Measurements from ENCODE around the gene MYO3B. TPM values are rescaled to one million over a fixed set of nuclear protein-coding genes. Genes with fewer than 3 reads are reported as not detected.
A peak's percentile ranks its signal among the peaks of the same experiment; 100 is the strongest.

Gene MYO3B
- total RNA-seq, 2 donors from 2014 or later: 2.0 to 4.7 TPM

- H3K4me1 ChIP-seq: peaks cover 6% of the 10 kb centered on the region
- H3K27me3 ChIP-seq: no peaks in the 10 kb centered on the region
- H3K27ac ChIP-seq: no peak overlapping the region
- ATAC-seq (peak; percentile 27), DNase-seq (no peak)
- H3K9me3 ChIP-seq: no peaks in the 10 kb centered on the region
- no peak overlapping the region for H3K4me3 ChIP-seq
- no peaks in the 10 kb centered on the region for H3K36me3 ChIP-seq (replicated peaks in 1 of 2; ENCODE audit: insufficient read depth in 1 of 2, low read depth in 2 of 2)
- intact Hi-C loops (cut with DNase I): loop anchor here (10.0 kb wide), 1 partner anchor 406 kb away; the partner anchor contains the start of gene GAD1
- TF ChIP-seq CTCF (IDR thresholded peaks at IDR 0.05) (no peak), POLR2A (IDR thresholded peaks at IDR 0.05) (no peak)
- 30 to 31% methylated on average over 6 of the region's 6 CpGs for WGBS, 2 donors
Measured at GRCh38 chr2:170408461-170409163, 230.7 kb downstream of the MYO3B start.

GRCh38 chr2:170409164-170409535, 231.2 kb downstream of the MYO3B start:
- Histone ChIP-seq H3K4me1 (peaks cover 6% of the 10 kb centered on the region), H3K27me3 (no peaks in the 10 kb centered on the region), H3K36me3 (replicated peaks in 1 of 2; ENCODE audit: insufficient read depth in 1 of 2, low read depth in 2 of 2) (no peaks in the 10 kb centered on the region), H3K4me3 (no peak overlapping the region), H3K27ac (no peak overlapping the region), H3K9me3 (no peaks in the 10 kb centered on the region)
- 3 to 5% methylated on average over 9 of the region's 9 CpGs for WGBS, 2 donors
- DNase-seq: peak; percentile 73 to 77 (median 76)
- intact Hi-C loops (cut with DNase I): loop anchor here (10.0 kb wide), 1 partner anchor 406 kb away; the partner anchor contains the start of gene GAD1
- ATAC-seq: peak; percentile 59
- TF ChIP-seq CTCF (IDR thresholded peaks at IDR 0.05) (peak; percentile 70 to 85 (median 83)), POLR2A (IDR thresholded peaks at IDR 0.05) (no peak)

- Histone ChIP-seq H3K4me3 (no peak overlapping the region), H3K27me3 (no peaks in the 10 kb centered on the region), H3K27ac (no peak overlapping the region), H3K36me3 (replicated peaks in 1 of 2; ENCODE audit: insufficient read depth in 1 of 2, low read depth in 2 of 2) (no peaks in the 10 kb centered on the region), H3K9me3 (no peaks in the 10 kb centered on the region), H3K4me1 (peaks cover 6% of the 10 kb centered on the region)
- intact Hi-C loops (cut with DNase I): no loop called here
- no peak for DNase-seq
- TF ChIP-seq POLR2A (IDR thresholded peaks at IDR 0.05): no peak
- no peak for TF ChIP-seq CTCF (IDR thresholded peaks at IDR 0.05)
- ATAC-seq: no peak
Measured at GRCh38 chr2:170411660-170412059, 233.7 kb downstream of the MYO3B start.

- TF ChIP-seq CTCF (IDR thresholded peaks at IDR 0.05): no peak
- no peak for TF ChIP-seq POLR2A (IDR thresholded peaks at IDR 0.05)
- Histone ChIP-seq H3K4me3 (no peak overlapping the region), H3K27ac (no peak overlapping the region), H3K4me1 (no peaks in the 10 kb centered on the region), H3K9me3 (no peaks in the 10 kb centered on the region), H3K36me3 (replicated peaks in 1 of 2; ENCODE audit: insufficient read depth in 1 of 2, low read depth in 2 of 2) (no peaks in the 10 kb centered on the region), H3K27me3 (no peaks in the 10 kb centered on the region)
- ATAC-seq: no peak
- 49 to 51% methylated on average over 11 of the region's 11 CpGs for WGBS, 2 donors
- intact Hi-C loops (cut with DNase I): no loop called here
- no peak for DNase-seq
Measured at GRCh38 chr2:170420961-170421687, 243.2 kb downstream of the MYO3B start.

Data from body of pancreas (tissue), 4 donors.